Pons (tissue), 1 donor: ENCODE data around the gene NGEF.

Experiments used
- DNase-seq: peaks from one replicate; pipeline ENCODE4 v3.0.0-alpha.2; 2016; ENCODE audit warnings: low spot score

The NGEF gene

GRCh38 chr2:232898592-232899543 lies 114.2 kb downstream of the NGEF start:
- DNase-seq = no peak

GRCh38 chr2:232897598-232898408 lies 115.3 kb downstream of the NGEF start:
- DNase-seq = no peak

GRCh38 chr2:232896720-232897597 lies 116.1 kb downstream of the NGEF start:
- no peak for DNase-seq

- DNase-seq = no peak
Measured at GRCh38 chr2:232896111-232896510, 116.9 kb downstream of the NGEF start.

- no peak for DNase-seq
Measured at GRCh38 chr2:232894746-232895145, 118.3 kb downstream of the NGEF start.

- no peak for DNase-seq
Measured at GRCh38 chr2:232894251-232894650, 118.8 kb downstream of the NGEF start.

GRCh38 chr2:232893834-232894233 lies 119.2 kb downstream of the NGEF start:
- no peak for DNase-seq

GRCh38 chr2:232892843-232893242 lies 120.2 kb downstream of the NGEF start:
- no peak for DNase-seq

GRCh38 chr2:232892221-232892620 lies 120.8 kb downstream of the NGEF start:
- DNase-seq = no peak

GRCh38 chr2:232891621-232892071 lies 121.4 kb downstream of the NGEF start:
- peak; percentile 80 for DNase-seq

- DNase-seq = no peak
Measured at GRCh38 chr2:232890896-232891601, 122.0 kb downstream of the NGEF start.

- no peak for DNase-seq
Measured at GRCh38 chr2:232890536-232890895, 122.5 kb downstream of the NGEF start.

- DNase-seq = no peak
Measured at GRCh38 chr2:232889876-232890401, 123.1 kb downstream of the NGEF start.

GRCh38 chr2:232888839-232889529 lies 124.1 kb downstream of the NGEF start:
- no peak for DNase-seq

- no peak for DNase-seq
Measured at GRCh38 chr2:232888099-232888836, 124.8 kb downstream of the NGEF start.

GRCh38 chr2:232887171-232887850 lies 125.7 kb downstream of the NGEF start:
- no peak for DNase-seq

GRCh38 chr2:232886632-232887031 lies 126.4 kb downstream of the NGEF start:
- DNase-seq = no peak

- DNase-seq = no peak
Measured at GRCh38 chr2:232886176-232886575, 126.9 kb downstream of the NGEF start.
